Endothelial cell of umbilical vein (primary cell): ENCODE measurements around the gene APOO. TPM values are rescaled to one million over a fixed set of nuclear protein-coding genes. Genes with fewer than 3 reads are reported as not detected.

Source experiments
- BruUV-seq: library from RNA; stranded (reverse); fragments of 400-500 nt; replicated peaks from 2 replicates; lab custom pipeline; 2021; lab: Mats Ljungman, UMichigan
- CTCF ChIA-PET: fragments of 300-600, 350-600 bp; sonication (Branson Sonifier 250); formaldehyde crosslinking; loops from one replicate; lab custom pipeline; 2021; ENCODE audit warnings: antibody characterized with exemption, inconsistent platforms; lab: Charles Lee
- POLR2A ChIA-PET: fragments of 300-600, 350-600 bp; sonication (Branson Sonifier 250); formaldehyde crosslinking; loops from one replicate; lab custom pipeline; 2021; ENCODE audit warnings: antibody characterized with exemption, inconsistent platforms; lab: Charles Lee
- DNase-seq: peaks from one replicate; pipeline ENCODE4 v3.0.0-alpha.2; 2011; ENCODE audit warnings: low read depth, low spot score
- FAIRE-seq: peaks from 2 replicates; lab custom pipeline; 2011; peaks lifted over from hg19 to GRCh38; lab: Jason Lieb, UNC
- H2AFZ ChIP-seq: 2 replicates; pipeline ENCODE4 v1.6.0; 2012; ENCODE audit warnings: low read depth, low read length, control low read depth, inconsistent platforms
- H3K27ac ChIP-seq: 2 replicates; pipeline ENCODE4 v1.5.1; 2011; ENCODE audit warnings: low read depth, mild to moderate bottlenecking, control low read depth, low read length, moderate library complexity; ENCODE audit not compliant: insufficient read depth
- H3K27me3 ChIP-seq, 2 experiments: 2 replicates each; pipeline versions ENCODE4 v1.6.0 to v1.6.1; 2011; ENCODE audit warnings: low read length in 2 of 2, mixed read lengths in 1 of 2; ENCODE audit not compliant: control insufficient read depth in 2 of 2, insufficient read depth in 2 of 2
- H3K36me3 ChIP-seq, 2 experiments: 2 replicates in 1 of 2; 3 replicates in 1 of 2; pipeline ENCODE4 v1.5.1; 2011; ENCODE audit warnings: low read length in 2 of 2, mild to moderate bottlenecking in 1 of 2, moderate library complexity in 1 of 2; ENCODE audit not compliant: control insufficient read depth in 2 of 2, insufficient read depth in 2 of 2; ENCODE audit errors: extremely low read depth in 1 of 2
- H3K4me1 ChIP-seq: 3 replicates; pipeline ENCODE4 v1.5.1; 2011; ENCODE audit warnings: mild to moderate bottlenecking, low read length; ENCODE audit not compliant: control insufficient read depth, insufficient read depth; ENCODE audit errors: extremely low read depth
- H3K4me2 ChIP-seq: 2 replicates; pipeline ENCODE4 v1.6.1; 2011; ENCODE audit warnings: low read length, control low read depth, mixed read lengths; ENCODE audit not compliant: insufficient read depth
- H3K4me3 ChIP-seq, 3 experiments: fragments of 200-600 bp in 1 of 3; sonication (generic), shearing (Covaris generic) in 1 of 3; replicated peaks in 1 of 3; 2 replicates each; pipeline ENCODE4 v1.5.1; 2011 to 2016; ENCODE audit warnings: control low read depth in 3 of 3, low read length in 3 of 3, mild to moderate bottlenecking in 2 of 3, inconsistent platforms in 1 of 3, low read depth in 1 of 3, moderate library complexity in 1 of 3; ENCODE audit not compliant: insufficient read depth in 1 of 3
- H3K79me2 ChIP-seq: 2 replicates; pipeline ENCODE4 v1.6.0; 2012; ENCODE audit warnings: low read length, inconsistent platforms; ENCODE audit not compliant: control insufficient read depth, insufficient read depth
- H3K9ac ChIP-seq: replicated peaks from 2 replicates; pipeline ENCODE3; 2011; ENCODE audit warnings: low read length, control low read depth; ENCODE audit not compliant: insufficient read depth; ENCODE audit errors: extremely low read depth
- H3K9me1 ChIP-seq: replicated peaks from 3 replicates; pipeline ENCODE4 v1.6.0; 2011; ENCODE audit warnings: mild to moderate bottlenecking, low read length; ENCODE audit not compliant: control insufficient read depth, insufficient read depth; ENCODE audit errors: extremely low read depth
- H3K9me3 ChIP-seq: replicated peaks from 2 replicates; pipeline ENCODE4 v1.5.1; 2012; ENCODE audit warnings: low read length, inconsistent platforms; ENCODE audit not compliant: control insufficient read depth, insufficient read depth
- H4K20me1 ChIP-seq: replicated peaks from 2 replicates; pipeline ENCODE3; 2011; ENCODE audit warnings: mild to moderate bottlenecking, low read length; ENCODE audit not compliant: control insufficient read depth, insufficient read depth; ENCODE audit errors: extremely low read depth
- EZH2 ChIP-seq: IDR thresholded peaks from 2 replicates; pipeline ENCODE4 v1.6.1; 2012; ENCODE audit warnings: borderline replicate concordance, low read depth, mild to moderate bottlenecking, moderate library complexity, low read length, inconsistent platforms; ENCODE audit not compliant: severe bottlenecking
- FOS ChIP-seq: IDR thresholded peaks from 2 replicates; pipeline ENCODE4 v1.6.1; 2011; ENCODE audit warnings: mild to moderate bottlenecking, low read length, moderate library complexity, borderline replicate concordance; ENCODE audit not compliant: insufficient read depth
- GATA2 ChIP-seq: IDR thresholded peaks from 2 replicates; pipeline ENCODE4 v1.7.0; 2011; ENCODE audit warnings: low read depth, mild to moderate bottlenecking, moderate library complexity, mixed read lengths, low read length; ENCODE audit not compliant: insufficient read length, insufficient read depth
- JUN ChIP-seq: IDR thresholded peaks from 2 replicates; pipeline ENCODE4 v1.6.1; 2011; ENCODE audit warnings: borderline replicate concordance, low read depth; ENCODE audit not compliant: insufficient read length, insufficient read depth
- MYC ChIP-seq: IDR thresholded peaks from one replicate; pipeline ENCODE4 v1.6.1; 2011; ENCODE audit warnings: mild to moderate bottlenecking, low read depth, low read length
- POLR2A ChIP-seq: IDR thresholded peaks from 2 replicates; pipeline ENCODE4 v1.6.1; 2012; ENCODE audit warnings: low read depth, mild to moderate bottlenecking, control low read depth, low read length
- POLR2AphosphoS5 ChIP-seq: IDR thresholded peaks from 2 replicates; pipeline ENCODE4 v1.6.1; 2012; ENCODE audit warnings: low read depth, mild to moderate bottlenecking, control low read depth, low read length, moderate library complexity; ENCODE audit not compliant: insufficient read depth
- dilution Hi-C: fragments of 300-500 bp; cut with MboI; formaldehyde crosslinking; loops from one replicate; pipeline ENCODE4 v1.15.0; 2019; ENCODE audit warnings: low sequenced_read_pairs; ENCODE audit not compliant: extremely low pct_ligation_motif_present
- intact Hi-C: fragments of 100-400 bp; cut with micrococcal nuclease; formaldehyde crosslinking; loops from one replicate; pipeline ENCODE4 v1.10.0; 2022
- polyA plus RNA-seq, 4 experiments: library from polyadenylated mRNA; depleted of rRNA in 3 of 4; stranded (reverse) in 3 of 4; unstranded in 1 of 4; fragments of >200 nt; gene quantifications; 2 replicates each; pipeline versions ENCODE4 v1.2.1 to v1.2.3, GENCODE V29; 2011 to 2012; ENCODE audit warnings: missing spikeins in 1 of 4
- total RNA-seq: library from RNA; stranded (reverse); gene quantifications from 2 replicates; pipeline ENCODE4 v1.2.3, GENCODE V29; 2021
- TF ChIP-seq, protein P1 (sequence below): IDR thresholded peaks from 2 replicates; pipeline ENCODE4 v1.6.1; 2011; ENCODE audit not compliant: insufficient read depth, insufficient read length
- TF ChIP-seq, protein P2 (sequence below), 2 donors: IDR thresholded peaks; 1 replicate in 1 of 2; 2 replicates in 1 of 2; pipeline ENCODE4 v1.5.1; 2011; ENCODE audit warnings: low read length in 2 of 2, mild to moderate bottlenecking in 2 of 2, moderate library complexity in 2 of 2, control low read depth in 1 of 2, inconsistent platforms in 1 of 2, low read depth in 1 of 2; ENCODE audit not compliant: insufficient read depth in 1 of 2; ENCODE audit errors: extremely low read depth in 1 of 2

Gene APOO
- total and polyA plus RNA-seq, 2 donors (not counting 3 experiments of a cell fraction or from before 2014, with no cell fraction given) = 9.8 to 24.3 TPM

DNA sequence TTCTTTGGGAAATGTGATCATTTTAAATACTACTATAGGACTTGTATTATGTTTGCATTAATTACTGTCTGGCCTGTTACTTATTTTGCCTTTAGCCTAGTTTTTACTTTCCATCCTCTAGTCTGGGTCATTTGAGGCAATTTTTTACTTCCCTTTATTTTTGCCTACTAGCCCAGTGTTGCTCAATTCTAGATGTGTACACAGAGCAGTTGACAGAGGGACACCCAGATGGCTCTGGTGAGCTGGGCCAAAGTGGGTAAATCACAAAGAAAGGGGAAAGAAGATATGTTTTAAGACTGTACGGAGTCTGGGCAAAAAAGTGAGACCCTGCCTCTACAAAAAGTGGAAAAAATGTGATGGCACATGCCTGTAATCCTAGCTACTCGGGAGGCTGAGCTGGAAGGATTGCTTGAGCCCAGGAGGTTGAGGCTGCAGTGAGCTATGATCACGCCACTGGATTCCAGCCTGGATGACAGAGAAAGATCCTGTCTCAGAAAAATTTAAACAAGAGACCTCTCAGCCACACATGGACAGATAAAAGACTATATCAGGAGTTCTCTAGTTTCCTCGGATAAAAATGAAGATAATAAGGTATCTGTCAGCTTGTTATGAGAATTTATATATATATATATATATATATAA lies 35.7 kb downstream of the APOO start:
- H3K9me3 ChIP-seq = no peaks in the 10 kb centered on the region
- no peak overlapping the region for H3K4me3 ChIP-seq
- no peaks in the 10 kb centered on the region for H3K9me1 ChIP-seq
- no peaks in the 10 kb centered on the region for H4K20me1 ChIP-seq
- FAIRE-seq (no peak), DNase-seq (no peak)
- H2AFZ ChIP-seq = no peak overlapping the region
- ChIA-PET CTCF (no interaction called here), POLR2A (no interaction called here)
- intact Hi-C loops (loop anchor here (2.0 kb wide), 1 partner anchor 27 kb away; no protein-coding TSS in a partner anchor), dilution Hi-C loops (no loop called here)
- no TSS peak for BruUV-seq
- no peaks in the 10 kb centered on the region for H3K36me3 ChIP-seq
- H3K4me1 ChIP-seq = peaks cover 3% of the 10 kb centered on the region
- H3K79me2 ChIP-seq = no peaks in the 10 kb centered on the region
- no peak overlapping the region for H3K27ac ChIP-seq
- H3K4me2 ChIP-seq = no peak overlapping the region
- no peaks in the 10 kb centered on the region for H3K27me3 ChIP-seq
- no peak overlapping the region for H3K9ac ChIP-seq
- no peak for TF ChIP-seq GATA2
- TF ChIP-seq, protein P1, sequence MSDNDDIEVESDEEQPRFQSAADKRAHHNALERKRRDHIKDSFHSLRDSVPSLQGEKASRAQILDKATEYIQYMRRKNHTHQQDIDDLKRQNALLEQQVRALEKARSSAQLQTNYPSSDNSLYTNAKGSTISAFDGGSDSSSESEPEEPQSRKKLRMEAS = no peak
- no peak for TF ChIP-seq JUN
- no peak for TF ChIP-seq POLR2A
- TF ChIP-seq FOS = no peak
- no peak for TF ChIP-seq MYC
- TF ChIP-seq POLR2AphosphoS5 = no peak
- TF ChIP-seq, protein P2, sequence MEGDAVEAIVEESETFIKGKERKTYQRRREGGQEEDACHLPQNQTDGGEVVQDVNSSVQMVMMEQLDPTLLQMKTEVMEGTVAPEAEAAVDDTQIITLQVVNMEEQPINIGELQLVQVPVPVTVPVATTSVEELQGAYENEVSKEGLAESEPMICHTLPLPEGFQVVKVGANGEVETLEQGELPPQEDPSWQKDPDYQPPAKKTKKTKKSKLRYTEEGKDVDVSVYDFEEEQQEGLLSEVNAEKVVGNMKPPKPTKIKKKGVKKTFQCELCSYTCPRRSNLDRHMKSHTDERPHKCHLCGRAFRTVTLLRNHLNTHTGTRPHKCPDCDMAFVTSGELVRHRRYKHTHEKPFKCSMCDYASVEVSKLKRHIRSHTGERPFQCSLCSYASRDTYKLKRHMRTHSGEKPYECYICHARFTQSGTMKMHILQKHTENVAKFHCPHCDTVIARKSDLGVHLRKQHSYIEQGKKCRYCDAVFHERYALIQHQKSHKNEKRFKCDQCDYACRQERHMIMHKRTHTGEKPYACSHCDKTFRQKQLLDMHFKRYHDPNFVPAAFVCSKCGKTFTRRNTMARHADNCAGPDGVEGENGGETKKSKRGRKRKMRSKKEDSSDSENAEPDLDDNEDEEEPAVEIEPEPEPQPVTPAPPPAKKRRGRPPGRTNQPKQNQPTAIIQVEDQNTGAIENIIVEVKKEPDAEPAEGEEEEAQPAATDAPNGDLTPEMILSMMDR (IDR thresholded peaks at IDR 0.05; ENCODE audit: extremely low read depth in 1 of 2, insufficient read depth in 1 of 2, low read depth in 1 of 2, low read length in 2 of 2) = no peak
- no peak for TF ChIP-seq EZH2
